Ramos (cell line): ENCODE data around the gene ALCAM.

ENCODE experiments used
- in situ Hi-C: fragments of 300-500 bp; cut with MboI; formaldehyde crosslinking; loops from one replicate; pipeline ENCODE4 v1.14.3; 2022; ENCODE audit warnings: low sequenced_read_pairs; ENCODE audit not compliant: unreplicated experiment

Gene ALCAM

GRCh38 chr3:105366326-105367062, at the start of gene ALCAM:
ALCAM (plus strand) TSS chr3:105366909.
- in situ Hi-C loops: no loop called here

- in situ Hi-C loops: no loop called here
Observed at GRCh38 chr3:105317841-105318240, 48.9 kb upstream of the ALCAM start.

- in situ Hi-C loops: no loop called here
Observed at GRCh38 chr3:105322570-105323273, 44.0 kb upstream of the ALCAM start.

GRCh38 chr3:105323274-105323599, 43.5 kb upstream of the ALCAM start:
- in situ Hi-C loops: no loop called here

- in situ Hi-C loops: no loop called here
Observed at GRCh38 chr3:105324951-105325350, 41.8 kb upstream of the ALCAM start.

- in situ Hi-C loops: no loop called here
Observed at GRCh38 chr3:105327662-105328337, 38.9 kb upstream of the ALCAM start.

- in situ Hi-C loops: no loop called here
Observed at GRCh38 chr3:105328338-105328730, 38.4 kb upstream of the ALCAM start.

GRCh38 chr3:105332961-105333360, 33.7 kb upstream of the ALCAM start:
- in situ Hi-C loops: no loop called here

- in situ Hi-C loops: no loop called here
Observed at GRCh38 chr3:105334138-105334882, 32.4 kb upstream of the ALCAM start.

GRCh38 chr3:105339946-105340345, 26.8 kb upstream of the ALCAM start:
- in situ Hi-C loops: no loop called here

- in situ Hi-C loops: no loop called here
Observed at GRCh38 chr3:105343991-105344390, 22.7 kb upstream of the ALCAM start.

- in situ Hi-C loops: no loop called here
Observed at GRCh38 chr3:105345156-105345555, 21.6 kb upstream of the ALCAM start.

- in situ Hi-C loops: no loop called here
Observed at GRCh38 chr3:105347625-105348302, 18.9 kb upstream of the ALCAM start.

- in situ Hi-C loops: no loop called here
Observed at GRCh38 chr3:105348307-105348706, 18.4 kb upstream of the ALCAM start.

GRCh38 chr3:105349684-105350387, 16.9 kb upstream of the ALCAM start:
- in situ Hi-C loops: no loop called here

- in situ Hi-C loops: no loop called here
Observed at GRCh38 chr3:105351821-105352220, 14.9 kb upstream of the ALCAM start.

GRCh38 chr3:105352976-105353375, 13.7 kb upstream of the ALCAM start:
- in situ Hi-C loops: no loop called here

GRCh38 chr3:105353485-105354161, 13.1 kb upstream of the ALCAM start:
- in situ Hi-C loops: no loop called here

GRCh38 chr3:105354429-105354828, 12.3 kb upstream of the ALCAM start:
- in situ Hi-C loops: no loop called here
